Measurements from ENCODE around the gene ZBTB48.

GRCh38 chr1:6587261-6588005, 7.6 kb downstream of the ZBTB48 start:
- no peak for TF ChIP-seq CTCF (IDR thresholded peaks at IDR 0.05)
- no peak for TF ChIP-seq POLR2A (IDR thresholded peaks at IDR 0.05)
- TF ChIP-seq POLR2AphosphoS5 (IDR thresholded peaks at IDR 0.05; ENCODE audit: insufficient read depth in 1 of 2, low read depth in 1 of 2) = no peak
